IMR-90 (cell line): ENCODE measurements around the gene H3-3A. TPM values are rescaled to one million over a fixed set of nuclear protein-coding genes. Genes with fewer than 3 reads are reported as not detected.

Experiments used
- ATAC-seq: fragments of 200-7000 bp; cut with Tn5 transposase; 2 replicates; pipeline ENCODE4 v1.9.1; 2020; ENCODE audit warnings: low read depth, mild to moderate bottlenecking, moderate library complexity
- BruUV-seq: library from RNA; stranded (reverse); fragments of 400-500 nt; replicated peaks from 2 replicates; lab custom pipeline; 2021; lab: Mats Ljungman, UMichigan
- CTCF ChIA-PET: fragments of 300-600 bp; formaldehyde crosslinking; extraction: SDS; loops from one replicate; lab custom pipeline; 2021; ENCODE audit warnings: antibody characterized with exemption; lab: Yijun Ruan, JAX
- POLR2A ChIA-PET: fragments of 300-600 bp; sonication (Branson Sonifier 250); formaldehyde crosslinking; loops from one replicate; lab custom pipeline; 2022; ENCODE audit warnings: antibody characterized with exemption; ENCODE audit not compliant: unreplicated experiment; lab: Charles Lee
- DNase-seq: peaks from one replicate; pipeline ENCODE4 v3.0.0; 2013
- H2AFZ ChIP-seq: replicated peaks from 2 replicates; pipeline ENCODE3; 2013; ENCODE audit warnings: low read length, mild to moderate bottlenecking; ENCODE audit not compliant: poor library complexity
- H2AK5ac ChIP-seq: 2 replicates; pipeline ENCODE4 v1.6.1; 2013; ENCODE audit warnings: low read depth, low read length, inconsistent platforms
- H2AK9ac ChIP-seq: replicated peaks from 2 replicates; pipeline ENCODE3; 2013; ENCODE audit warnings: mild to moderate bottlenecking, low read depth, low read length, moderate library complexity; ENCODE audit not compliant: poor library complexity
- H2BK120ac ChIP-seq: 2 replicates; pipeline ENCODE4 v1.6.1; 2013; ENCODE audit warnings: low read depth, low read length, inconsistent platforms
- H2BK15ac ChIP-seq: 3 replicates; pipeline ENCODE4 v1.6.1; 2013; ENCODE audit warnings: low read depth, low read length, inconsistent platforms
- H2BK20ac ChIP-seq: 2 replicates; pipeline ENCODE4 v1.6.1; 2013; ENCODE audit warnings: low read depth, mild to moderate bottlenecking, inconsistent platforms, low read length, moderate library complexity
- H2BK5ac ChIP-seq: 2 replicates; pipeline ENCODE4 v1.6.1; 2013; ENCODE audit warnings: mild to moderate bottlenecking, low read depth, low read length, inconsistent platforms; ENCODE audit not compliant: poor library complexity, severe bottlenecking
- H3K14ac ChIP-seq: replicated peaks from 2 replicates; pipeline ENCODE4 v1.6.1; 2013; ENCODE audit warnings: low read depth, low read length, inconsistent platforms
- H3K18ac ChIP-seq: 2 replicates; pipeline ENCODE4 v1.6.1; 2013; ENCODE audit warnings: low read depth, low read length, control low read depth
- H3K23ac ChIP-seq: 2 replicates; pipeline ENCODE4 v1.6.1; 2013; ENCODE audit warnings: low read depth, low read length, inconsistent platforms
- H3K27ac ChIP-seq: 2 replicates; pipeline ENCODE4 v1.5.1; 2013; ENCODE audit warnings: mild to moderate bottlenecking, control low read depth, low read length; ENCODE audit not compliant: insufficient read depth
- H3K27me3 ChIP-seq: 2 replicates; pipeline ENCODE4 v1.6.1; 2013; ENCODE audit warnings: low read length; ENCODE audit not compliant: control insufficient read depth, insufficient read depth
- H3K36me3 ChIP-seq: 2 replicates; pipeline ENCODE4 v1.6.1; 2013; ENCODE audit warnings: low read length, mixed read lengths; ENCODE audit not compliant: control insufficient read depth, insufficient read depth
- H3K4ac ChIP-seq: 2 replicates; pipeline ENCODE4 v1.6.1; 2013; ENCODE audit warnings: low read depth, low read length, inconsistent platforms
- H3K4me1 ChIP-seq: 2 replicates; pipeline ENCODE4 v1.6.1; 2013; ENCODE audit warnings: low read length, mixed read lengths; ENCODE audit not compliant: control insufficient read depth, insufficient read depth
- H3K4me2 ChIP-seq: 2 replicates; pipeline ENCODE4 v1.6.1; 2013; ENCODE audit warnings: low read depth, mild to moderate bottlenecking, control low read depth, low read length, moderate library complexity
- H3K4me3 ChIP-seq: 2 replicates; pipeline ENCODE4 v1.5.1; 2013; ENCODE audit warnings: low read depth, mild to moderate bottlenecking, control low read depth, low read length, moderate library complexity; ENCODE audit not compliant: insufficient read depth
- H3K56ac ChIP-seq: 2 replicates; pipeline ENCODE4 v1.6.1; 2013; ENCODE audit warnings: low read length, inconsistent platforms; ENCODE audit not compliant: insufficient read depth; ENCODE audit errors: extremely low read depth
- H3K79me1 ChIP-seq, 2 experiments: 2 replicates each; pipeline ENCODE4 v1.6.1; 2013; ENCODE audit warnings: low read length in 2 of 2, inconsistent platforms in 1 of 2, low read depth in 1 of 2
- H3K9ac ChIP-seq: 2 replicates; pipeline ENCODE4 v1.6.1; 2013; ENCODE audit warnings: low read depth, low read length, control low read depth
- H3K9me1 ChIP-seq: 2 replicates; pipeline ENCODE4 v1.6.1; 2013; ENCODE audit warnings: low read length, inconsistent platforms; ENCODE audit not compliant: insufficient read depth
- H3K9me3 ChIP-seq: 2 replicates; pipeline ENCODE4 v1.6.1; 2013; ENCODE audit warnings: low read length; ENCODE audit not compliant: control insufficient read depth, insufficient read depth
- H4K20me1 ChIP-seq: 2 replicates; pipeline ENCODE4 v1.6.1; 2013; ENCODE audit warnings: low read length, inconsistent platforms; ENCODE audit not compliant: insufficient read depth
- H4K5ac ChIP-seq: 2 replicates; pipeline ENCODE4 v1.6.1; 2013; ENCODE audit warnings: mild to moderate bottlenecking, low read depth, low read length, control low read depth
- H4K8ac ChIP-seq, 2 experiments: 2 replicates each; pipeline ENCODE4 v1.6.1; 2013; ENCODE audit warnings: low read depth in 2 of 2, low read length in 2 of 2, control low read depth in 1 of 2, inconsistent platforms in 1 of 2
- H4K91ac ChIP-seq: 2 replicates; pipeline ENCODE4 v1.6.1; 2013; ENCODE audit warnings: low read depth, low read length, inconsistent platforms; ENCODE audit not compliant: insufficient read depth
- BHLHE40 ChIP-seq: fragments of 150-350 bp; IDR thresholded peaks from 2 replicates; pipeline ENCODE4 v1.6.1; 2016; ENCODE audit warnings: mild to moderate bottlenecking, low read depth, low read length
- CEBPB ChIP-seq: IDR thresholded peaks from 2 replicates; pipeline ENCODE4 v1.6.1; 2012; ENCODE audit warnings: low read depth, low read length, improper control_type of control experiment
- CHD1 ChIP-seq: IDR thresholded peaks from 2 replicates; pipeline ENCODE4 v1.6.1; 2012; ENCODE audit warnings: low read depth, low read length, improper control_type of control experiment
- FOS ChIP-seq: fragments of 150-350 bp; IDR thresholded peaks from 2 replicates; pipeline ENCODE4 v1.6.1; 2016; ENCODE audit warnings: low read depth, low read length
- MAFK ChIP-seq: IDR thresholded peaks from 2 replicates; pipeline ENCODE4 v1.6.1; 2012; ENCODE audit warnings: low read depth, low read length, improper control_type of control experiment
- MAZ ChIP-seq: IDR thresholded peaks from 2 replicates; pipeline ENCODE4 v1.6.1; 2012; ENCODE audit warnings: low read depth, mild to moderate bottlenecking, low read length, improper control_type of control experiment, moderate library complexity, borderline replicate concordance
- MXI1 ChIP-seq: IDR thresholded peaks from 2 replicates; pipeline ENCODE4 v1.6.1; 2012; ENCODE audit warnings: low read depth, mild to moderate bottlenecking, low read length, moderate library complexity, borderline replicate concordance
- NFE2L2 ChIP-seq: fragments of 150-350 bp; IDR thresholded peaks from 2 replicates; pipeline ENCODE4 v1.6.1; 2016; ENCODE audit warnings: low read depth, mild to moderate bottlenecking, low read length
- POLR2A ChIP-seq: IDR thresholded peaks from 2 replicates; pipeline ENCODE4 v1.6.1; 2012; ENCODE audit warnings: mild to moderate bottlenecking, low read depth, low read length
- RAD21 ChIP-seq: IDR thresholded peaks from 2 replicates; pipeline ENCODE4 v1.6.1; 2012; ENCODE audit warnings: low read length, improper control_type of control experiment
- RCOR1 ChIP-seq: IDR thresholded peaks from 2 replicates; pipeline ENCODE4 v1.6.1; 2012; ENCODE audit warnings: mild to moderate bottlenecking, low read length, improper control_type of control experiment; ENCODE audit not compliant: insufficient replicate concordance
- RFX5 ChIP-seq: IDR thresholded peaks from 2 replicates; pipeline ENCODE4 v1.8.0; 2012; ENCODE audit warnings: low read depth, mild to moderate bottlenecking, low read length, moderate library complexity
- SMC3 ChIP-seq: fragments of 150-350 bp; IDR thresholded peaks from 2 replicates; pipeline ENCODE4 v1.6.1; 2016; ENCODE audit warnings: low read depth, mild to moderate bottlenecking, antibody characterized with exemption, low read length, moderate library complexity
- WGBS, 2 experiments: methylation state at CpG; one replicate each; pipeline versions ENCODE4 v1.1.5 to v1.1.7; 2013; ENCODE audit warnings: missing lambda C conversion rate in 2 of 2; ENCODE audit not compliant: insufficient read length in 1 of 2; ENCODE audit errors: extremely low coverage in 2 of 2; 5-methylcytosine and 5-hydroxymethylcytosine counted together
- dilution Hi-C: fragments of 300-500 bp; cut with HindIII; formaldehyde crosslinking; loops from one replicate; pipeline ENCODE4 v1.14.3; 2018; ENCODE audit warnings: low sequenced_read_pairs; ENCODE audit not compliant: unreplicated experiment
- in situ Hi-C: fragments of 300-500 bp; cut with MboI; formaldehyde crosslinking; loops from 3 replicates; pipeline ENCODE4 v1.14.3; 2019; ENCODE audit warnings: low sequenced_read_pairs, inconsistent platforms, mixed read lengths
- intact Hi-C: fragments of 100-400 bp; cut with micrococcal nuclease; formaldehyde crosslinking; loops from 2 replicates; pipeline ENCODE4 v1.10.0; 2022
- polyA plus RNA-seq, 3 experiments: library from polyadenylated mRNA; depleted of rRNA; stranded (reverse); fragments of >200 nt; gene quantifications; 2 replicates each; pipeline ENCODE4 v1.2.3, GENCODE V29; 2012; ENCODE audit warnings: low replicate concordance in 1 of 3
- total RNA-seq: library from RNA; depleted of rRNA; stranded (reverse); fragments of >200 nt; gene quantifications from 2 replicates; pipeline ENCODE4 v1.2.3, GENCODE V29; 2012
- TF ChIP-seq, protein P1 (sequence below): fragments of 150-350 bp; IDR thresholded peaks from 2 replicates; pipeline ENCODE4 v1.6.1; 2017; ENCODE audit warnings: mild to moderate bottlenecking, antibody characterized with exemption, low read length, low read depth
- TF ChIP-seq, protein P2 (sequence below): fragments of 150-350 bp; IDR thresholded peaks from 2 replicates; pipeline ENCODE4 v1.6.1; 2016; ENCODE audit warnings: low read depth, mild to moderate bottlenecking, low read length, moderate library complexity, borderline replicate concordance

Gene H3-3A
- total and polyA plus RNA-seq, 2 of the 4 experiments (the other 2 are of a cell fraction) = 188 to 256 TPM

DNA sequence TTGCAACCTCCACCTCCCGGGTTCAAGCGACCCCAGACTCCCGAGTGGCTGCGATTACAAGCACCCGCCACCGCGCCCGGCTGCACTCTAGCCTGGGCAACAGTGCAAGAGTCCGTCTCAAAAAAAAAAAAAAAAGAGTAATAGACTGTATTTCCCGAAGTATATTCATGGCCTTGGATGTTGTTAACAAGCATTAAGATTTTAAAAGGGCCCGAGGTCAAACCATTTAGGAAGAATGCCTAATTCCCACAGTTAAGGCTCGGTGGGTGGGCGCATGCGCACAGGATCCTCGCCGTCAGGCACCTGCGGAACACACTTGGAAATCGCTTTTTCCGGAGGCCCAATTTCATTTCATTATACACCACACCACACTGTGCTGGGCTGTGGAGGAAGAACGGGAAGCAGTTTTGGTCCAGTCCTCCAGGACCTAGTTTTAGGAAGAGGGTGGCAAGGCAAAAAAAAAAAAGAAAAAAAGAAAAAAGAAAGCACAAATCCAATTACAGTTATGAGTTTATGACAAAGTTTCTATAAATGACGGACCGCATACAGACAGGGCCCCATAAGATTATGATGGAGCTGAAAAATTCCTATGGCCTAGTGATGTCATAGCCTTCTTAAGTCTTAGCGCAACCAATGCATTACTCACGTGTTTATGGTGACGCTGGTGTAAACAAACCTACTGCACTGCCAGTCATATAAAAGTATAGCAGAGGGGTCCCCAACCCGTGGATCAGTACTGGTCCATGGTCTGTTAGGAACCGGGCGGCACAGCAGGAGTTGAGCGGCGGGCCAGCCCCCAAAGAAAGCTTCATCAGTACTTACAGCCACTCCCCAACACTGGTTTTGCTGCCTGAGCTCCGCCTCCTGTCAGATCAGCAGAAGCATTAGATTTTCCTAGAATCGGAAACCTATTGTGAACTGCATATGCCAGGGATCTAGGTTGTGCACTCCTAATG, 38.2 kb downstream of the H3-3A start:
- Histone ChIP-seq H3K79me1 (no peaks in the 10 kb centered on the region), H2BK15ac (no peak overlapping the region), H3K56ac (no peak overlapping the region), H3K4ac (no peak overlapping the region), H3K36me3 (no peaks in the 10 kb centered on the region), H4K5ac (no peak overlapping the region), H2AK5ac (no peak overlapping the region), H3K9me1 (no peaks in the 10 kb centered on the region), H3K18ac (no peak overlapping the region), H2BK5ac (no peak overlapping the region), H3K9ac (no peak overlapping the region), H3K27me3 (peaks cover 4% of the 10 kb centered on the region), H2AFZ (peak overlapping the region; percentile 84), H3K4me3 (peak overlapping the region; percentile 25), H3K14ac (no peak overlapping the region), H3K4me1 (no peaks in the 10 kb centered on the region), H2BK20ac (no peak overlapping the region), H3K9me3 (no peaks in the 10 kb centered on the region), H3K23ac (no peak overlapping the region), H4K91ac (no peak overlapping the region), H4K20me1 (no peaks in the 10 kb centered on the region; the same call in 1 of the 2 replicates), H4K8ac (no peak overlapping the region), H2BK120ac (no peak overlapping the region), H3K4me2 (peak overlapping the region; percentile 91), H2AK9ac (no peak overlapping the region), H3K27ac (no peak overlapping the region)
- ATAC-seq (peak; percentile 63), DNase-seq (peak; percentile 81)
- no TSS peak for BruUV-seq
- WGBS, 2 experiments = 11% methylated on average over 6 of the region's 32 CpGs; no CpG with 5 or more reads in 1 of the 2 experiments
- CTCF ChIA-PET = no interaction called here
- TF ChIP-seq MAZ = no peak
- no peak for TF ChIP-seq RAD21
- no peak for TF ChIP-seq MXI1
- no peak for TF ChIP-seq CHD1
- TF ChIP-seq, protein P1, sequence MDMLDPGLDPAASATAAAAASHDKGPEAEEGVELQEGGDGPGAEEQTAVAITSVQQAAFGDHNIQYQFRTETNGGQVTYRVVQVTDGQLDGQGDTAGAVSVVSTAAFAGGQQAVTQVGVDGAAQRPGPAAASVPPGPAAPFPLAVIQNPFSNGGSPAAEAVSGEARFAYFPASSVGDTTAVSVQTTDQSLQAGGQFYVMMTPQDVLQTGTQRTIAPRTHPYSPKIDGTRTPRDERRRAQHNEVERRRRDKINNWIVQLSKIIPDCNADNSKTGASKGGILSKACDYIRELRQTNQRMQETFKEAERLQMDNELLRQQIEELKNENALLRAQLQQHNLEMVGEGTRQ = no peak
- TF ChIP-seq POLR2A = no peak
- no peak for TF ChIP-seq RCOR1
- no peak for TF ChIP-seq SMC3
- peak; percentile 83 for TF ChIP-seq BHLHE40
- peak; percentile 39; the same call in 1 of the 2 replicates for TF ChIP-seq FOS
- TF ChIP-seq, protein P2, sequence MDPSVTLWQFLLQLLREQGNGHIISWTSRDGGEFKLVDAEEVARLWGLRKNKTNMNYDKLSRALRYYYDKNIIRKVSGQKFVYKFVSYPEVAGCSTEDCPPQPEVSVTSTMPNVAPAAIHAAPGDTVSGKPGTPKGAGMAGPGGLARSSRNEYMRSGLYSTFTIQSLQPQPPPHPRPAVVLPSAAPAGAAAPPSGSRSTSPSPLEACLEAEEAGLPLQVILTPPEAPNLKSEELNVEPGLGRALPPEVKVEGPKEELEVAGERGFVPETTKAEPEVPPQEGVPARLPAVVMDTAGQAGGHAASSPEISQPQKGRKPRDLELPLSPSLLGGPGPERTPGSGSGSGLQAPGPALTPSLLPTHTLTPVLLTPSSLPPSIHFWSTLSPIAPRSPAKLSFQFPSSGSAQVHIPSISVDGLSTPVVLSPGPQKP = no peak
- TF ChIP-seq NFE2L2 = no peak
- no peak for TF ChIP-seq MAFK
- TF ChIP-seq CEBPB = peak; percentile 38; the same call in 1 of the 2 replicates
- TF ChIP-seq RFX5 = no peak
- intact Hi-C loops (no loop called here), dilution Hi-C loops (no loop called here), in situ Hi-C loops (no loop called here)
- POLR2A ChIA-PET = no interaction called here
